OCI-LY1 (cell line): Measurements from ENCODE around the gene DMD.

ENCODE experiments used
- H2AFZ ChIP-seq: fragments of 200-600 bp; sonication (generic), shearing (Covaris generic); 2 replicates; pipeline ENCODE4 v1.6.0; 2014; ENCODE audit warnings: antibody characterized with exemption, mild to moderate bottlenecking, low read length
- H3F3A ChIP-seq: fragments of 200-600 bp; sonication (generic), shearing (Covaris generic); 2 replicates; pipeline ENCODE4 v1.6.0; 2014; ENCODE audit warnings: mild to moderate bottlenecking, antibody characterized with exemption, low read length, moderate library complexity; ENCODE audit not compliant: insufficient read depth
- H3K27ac ChIP-seq: fragments of 200-600 bp; sonication (generic); 2 replicates; pipeline ENCODE4 v1.5.1; 2014; ENCODE audit warnings: low read length, mixed run types, mild to moderate bottlenecking, low read depth; ENCODE audit not compliant: poor library complexity, severe bottlenecking
- H3K27me3 ChIP-seq: fragments of 200-600 bp; sonication (generic); 2 replicates; pipeline ENCODE4 v1.6.0; 2014; ENCODE audit warnings: antibody characterized with exemption, mild to moderate bottlenecking, low read length, moderate library complexity; ENCODE audit not compliant: insufficient read depth
- H3K36me3 ChIP-seq: fragments of 200-600 bp; sonication (generic); 2 replicates; pipeline ENCODE4 v1.6.1; 2014; ENCODE audit warnings: mild to moderate bottlenecking, antibody characterized with exemption, low read length, moderate library complexity, mixed read lengths; ENCODE audit not compliant: insufficient read depth
- H3K4me1 ChIP-seq: fragments of 200-600 bp; sonication (generic); 2 replicates; pipeline ENCODE4 v1.5.1; 2014; ENCODE audit warnings: mild to moderate bottlenecking, low read length, moderate library complexity; ENCODE audit not compliant: insufficient read depth, severe bottlenecking
- H3K4me2 ChIP-seq: fragments of 200-600 bp; sonication (generic), shearing (Covaris generic); 2 replicates; pipeline ENCODE4 v1.6.1; 2014; ENCODE audit warnings: low read length
- H3K4me3 ChIP-seq: fragments of 200-600 bp; sonication (generic); 2 replicates; pipeline ENCODE4 v1.5.1; 2014; ENCODE audit warnings: low read length, low read depth, mild to moderate bottlenecking, mixed read lengths; ENCODE audit not compliant: poor library complexity, severe bottlenecking
- H3K79me2 ChIP-seq: fragments of 200-600 bp; shearing (Covaris generic); 2 replicates; pipeline ENCODE4 v1.6.1; 2016; ENCODE audit warnings: mixed run types, low read length, mixed read lengths; ENCODE audit not compliant: insufficient read depth
- H3K9ac ChIP-seq: fragments of 200-600 bp; sonication (generic), shearing (Covaris generic); 2 replicates; pipeline ENCODE4 v1.6.1; 2014; ENCODE audit warnings: mild to moderate bottlenecking, low read length, mixed read lengths
- H3K9me2 ChIP-seq: fragments of 200-600 bp; sonication (generic), shearing (Covaris generic); 2 replicates; pipeline ENCODE4 v1.6.1; 2014; ENCODE audit warnings: low read depth, mild to moderate bottlenecking, low read length, mixed read lengths
- H3K9me3 ChIP-seq: fragments of 200-600 bp; shearing (Covaris generic); 2 replicates; pipeline ENCODE4 v1.6.1; 2014; ENCODE audit warnings: low read length, mixed read lengths
- H4K20me1 ChIP-seq: fragments of 200-600 bp; sonication (generic), shearing (Covaris generic); 2 replicates; pipeline ENCODE4 v1.6.0; 2016; ENCODE audit warnings: mild to moderate bottlenecking, low read length; ENCODE audit not compliant: insufficient read depth
- CTCF ChIP-seq: fragments of 200-600 bp; sonication (generic), shearing (Covaris generic); IDR thresholded peaks from 2 replicates; pipeline ENCODE4 v1.5.1; 2017; ENCODE audit warnings: mild to moderate bottlenecking, antibody characterized with exemption, low read length, moderate library complexity, mixed read lengths
- EZH2 ChIP-seq: fragments of 200-600 bp; sonication (generic), shearing (Covaris generic); IDR thresholded peaks from 2 replicates; pipeline ENCODE4 v1.8.0; 2017; ENCODE audit warnings: borderline replicate concordance, mixed run types, mild to moderate bottlenecking, antibody characterized with exemption, low read length, moderate library complexity, mixed read lengths

The DMD gene

GRCh38 chrX:31132821-31133241, 2078.5 kb downstream of the DMD start:
- Histone ChIP-seq H3K9me2 (no peaks in the 10 kb centered on the region), H4K20me1 (no peaks in the 10 kb centered on the region), H3K4me3 (no peak overlapping the region), H3K4me1 (peaks cover 16% of the 10 kb centered on the region), H3K27me3 (no peaks in the 10 kb centered on the region), H3K27ac (no peak overlapping the region), H3F3A (no peaks in the 10 kb centered on the region), H3K36me3 (no peaks in the 10 kb centered on the region; the same call in 1 of the 2 replicates), H3K9ac (no peak overlapping the region), H2AFZ (no peak overlapping the region), H3K9me3 (no peaks in the 10 kb centered on the region), H3K79me2 (no peaks in the 10 kb centered on the region), H3K4me2 (no peak overlapping the region)
- TF ChIP-seq CTCF (no peak), EZH2 (no peak)

GRCh38 chrX:31130457-31131220, 2080.7 kb downstream of the DMD start:
- H3K79me2 ChIP-seq, result no peaks in the 10 kb centered on the region
- H3K36me3 ChIP-seq, result no peaks in the 10 kb centered on the region; the same call in 1 of the 2 replicates
- H3K4me2 ChIP-seq, result no peak overlapping the region

GRCh38 chrX:31128855-31129254, 2082.5 kb downstream of the DMD start:
- Histone ChIP-seq H2AFZ (no peak overlapping the region), H4K20me1 (no peaks in the 10 kb centered on the region), H3K9me3 (no peaks in the 10 kb centered on the region), H3K36me3 (no peaks in the 10 kb centered on the region; the same call in 1 of the 2 replicates), H3K27ac (no peak overlapping the region), H3F3A (no peaks in the 10 kb centered on the region), H3K9me2 (no peaks in the 10 kb centered on the region), H3K27me3 (no peaks in the 10 kb centered on the region), H3K4me2 (no peak overlapping the region), H3K79me2 (no peaks in the 10 kb centered on the region), H3K4me3 (no peak overlapping the region), H3K4me1 (no peaks in the 10 kb centered on the region), H3K9ac (no peak overlapping the region)
- TF ChIP-seq CTCF, result no peak
- TF ChIP-seq EZH2, result no peak

More at GRCh38 chrX:31130457-31131220, 2080.7 kb downstream of the DMD start:
- Histone ChIP-seq H3K9ac (no peak overlapping the region), H3K4me3 (no peak overlapping the region), H4K20me1 (no peaks in the 10 kb centered on the region), H3K4me1 (peaks cover 4% of the 10 kb centered on the region), H2AFZ (no peak overlapping the region), H3K9me3 (no peaks in the 10 kb centered on the region), H3K27ac (no peak overlapping the region), H3F3A (no peaks in the 10 kb centered on the region), H3K9me2 (no peaks in the 10 kb centered on the region), H3K27me3 (no peaks in the 10 kb centered on the region)
- TF ChIP-seq CTCF (no peak), EZH2 (no peak)
